ENCODE data around the gene RBM12.

Gene RBM12

DNA sequence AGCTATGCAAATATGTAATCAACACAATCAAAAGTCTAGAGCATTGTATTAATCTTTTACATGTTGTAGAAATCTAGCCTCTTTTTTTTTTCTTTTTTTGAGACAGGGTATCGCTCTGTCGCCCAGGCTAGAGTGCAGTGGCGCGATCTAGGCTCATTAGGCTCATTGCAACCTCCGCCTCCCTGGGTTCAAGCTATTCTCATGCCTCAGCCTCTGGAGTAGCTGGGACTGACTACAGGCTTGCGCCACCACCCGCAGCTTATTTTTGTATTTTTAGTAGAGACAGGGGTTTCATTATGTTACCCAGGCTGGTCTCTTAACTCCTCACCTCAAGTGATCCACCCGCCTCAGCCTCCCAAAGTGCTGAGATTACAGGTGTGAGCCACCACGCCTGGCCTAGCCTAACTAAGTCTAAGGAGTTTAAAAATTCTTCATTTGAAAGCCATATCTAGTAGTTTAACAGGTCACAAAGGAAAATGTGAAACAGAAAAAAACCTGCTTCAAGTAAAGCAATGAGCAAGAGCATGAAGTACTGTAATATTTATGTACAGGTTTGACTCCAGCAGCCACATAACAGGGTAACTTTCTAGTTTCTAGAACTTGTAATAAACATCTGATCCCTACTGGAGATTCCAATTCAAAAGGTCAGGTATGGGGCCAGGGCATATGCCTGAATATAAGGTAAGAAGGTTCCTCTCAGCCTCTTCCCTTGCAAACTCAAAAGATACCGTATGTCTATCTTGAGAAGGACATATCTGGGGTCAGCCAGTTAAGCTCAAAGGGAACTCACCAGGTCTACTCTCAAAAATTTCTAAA lies 4.4 kb downstream of the RBM12 start:
- DNase-seq (ENCODE audit: low read depth in 2 of 2): peak in 1 of 2 donors; percentile 29

DNA sequence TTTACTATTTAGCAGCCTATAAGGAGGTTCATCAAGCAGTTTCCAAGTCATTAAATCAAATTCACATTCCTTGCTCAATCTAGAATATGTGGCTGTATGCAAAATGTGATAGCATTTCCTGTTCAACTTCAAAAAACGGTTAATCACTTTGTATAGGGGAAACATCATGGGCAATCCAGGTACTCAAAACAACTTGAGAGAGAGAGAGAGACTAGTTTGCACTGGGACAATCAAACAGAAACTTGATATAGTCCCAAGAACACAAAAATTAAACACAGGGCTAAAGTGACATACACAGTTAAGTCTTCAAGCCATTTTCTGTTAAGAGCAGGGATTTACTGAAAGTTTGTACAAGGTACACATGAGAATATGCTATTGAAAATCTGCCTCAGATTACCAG lies 7.4 kb downstream of the RBM12 start:
- DNase-seq (ENCODE audit: low read depth in 2 of 2): no peak

DNA sequence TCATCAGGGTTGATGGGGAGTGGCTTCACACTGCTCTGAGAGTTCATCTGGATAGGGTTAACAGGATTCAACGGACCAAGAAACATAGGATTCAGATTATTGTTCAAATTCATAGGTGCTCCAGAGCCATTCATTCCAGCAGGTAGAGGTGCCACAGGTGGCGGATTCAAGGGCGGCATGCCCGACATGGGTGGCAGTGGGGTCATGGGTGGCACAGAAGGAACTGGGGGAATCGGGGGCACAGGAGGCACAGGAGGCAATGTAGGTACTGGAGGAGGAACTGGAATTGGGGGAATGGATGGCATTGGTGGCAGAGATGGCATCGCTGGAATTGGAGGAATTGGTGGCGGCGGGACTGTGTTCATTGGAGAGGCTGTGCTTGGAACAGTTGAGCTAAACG lies 10.3 kb downstream of the RBM12 start:
- no peak for DNase-seq (ENCODE audit: low read depth in 2 of 2)

DNA sequence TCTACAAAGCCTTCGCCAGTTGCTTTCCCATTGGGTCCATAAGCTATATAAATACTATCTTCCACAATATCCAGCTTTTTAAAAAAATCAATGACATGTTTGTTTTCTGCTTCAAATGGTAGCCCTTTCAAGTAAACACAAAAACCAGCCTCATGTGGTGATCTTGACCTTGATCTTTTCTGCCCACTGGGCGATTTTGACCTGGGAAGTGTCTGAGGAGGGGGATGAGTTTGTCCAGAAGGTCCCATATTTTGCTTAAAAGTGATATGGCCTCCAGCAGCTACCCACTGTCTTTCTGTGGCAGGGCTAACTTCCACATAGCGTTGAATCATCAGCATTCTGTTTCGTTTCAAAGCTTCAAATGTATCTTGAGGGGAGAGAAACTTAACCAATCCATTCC lies 10.8 kb downstream of the RBM12 start:
- no peak for DNase-seq (ENCODE audit: low read depth in 2 of 2)

DNA sequence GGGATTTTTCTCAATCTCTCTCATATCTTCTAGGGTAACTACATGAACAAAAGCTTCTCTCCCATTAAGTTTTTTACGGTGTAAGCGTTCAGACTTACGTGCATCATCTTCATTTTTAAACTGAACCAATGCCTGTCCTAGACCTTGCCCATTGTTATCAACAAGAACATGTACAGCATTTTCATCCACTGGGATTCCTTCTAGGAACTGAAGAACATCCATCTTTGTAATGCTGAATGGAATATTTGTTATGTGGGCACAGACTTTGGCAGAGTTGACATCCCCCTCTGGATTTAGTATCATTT lies 11.3 kb downstream of the RBM12 start:
- DNase-seq (ENCODE audit: low read depth in 2 of 2): no peak

DNA sequence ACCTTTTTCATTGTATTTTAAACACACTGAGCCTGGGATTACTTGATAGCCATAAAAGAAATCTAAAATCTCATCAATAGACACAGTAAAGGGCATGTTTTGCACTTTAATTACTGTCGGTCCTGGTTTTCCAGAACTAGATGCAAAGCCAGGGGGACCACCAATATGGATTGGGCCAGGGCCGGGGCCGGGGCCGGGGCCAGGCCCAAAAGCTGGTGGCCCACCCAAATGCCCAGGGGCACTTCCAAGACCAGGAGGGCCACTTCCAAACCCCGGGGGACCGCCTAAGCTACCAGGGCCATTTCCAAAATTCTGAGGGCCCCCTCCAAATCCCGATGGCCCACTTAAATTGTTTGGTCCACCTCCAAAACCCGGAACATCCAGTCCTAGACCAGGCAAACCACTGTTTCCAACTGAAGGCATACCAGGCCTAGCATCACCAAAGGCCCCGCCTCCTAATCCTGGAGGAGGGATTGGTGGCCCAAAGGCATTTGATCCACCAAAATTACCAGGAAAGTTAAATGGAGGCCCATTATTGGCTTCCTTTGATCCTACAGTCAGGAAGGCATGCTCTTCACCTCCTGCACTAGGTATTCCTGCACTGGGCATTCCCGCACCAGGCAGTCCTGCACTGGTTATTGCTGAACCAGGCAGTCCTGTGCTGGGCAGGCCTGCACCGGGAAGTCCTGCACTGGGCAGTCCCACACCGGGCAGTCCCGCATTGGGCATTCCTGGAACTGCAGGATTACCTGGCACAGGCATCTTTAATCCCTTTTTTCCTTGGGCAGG lies 11.9 kb downstream of the RBM12 start:
- no peak for DNase-seq (ENCODE audit: low read depth in 2 of 2)

DNA sequence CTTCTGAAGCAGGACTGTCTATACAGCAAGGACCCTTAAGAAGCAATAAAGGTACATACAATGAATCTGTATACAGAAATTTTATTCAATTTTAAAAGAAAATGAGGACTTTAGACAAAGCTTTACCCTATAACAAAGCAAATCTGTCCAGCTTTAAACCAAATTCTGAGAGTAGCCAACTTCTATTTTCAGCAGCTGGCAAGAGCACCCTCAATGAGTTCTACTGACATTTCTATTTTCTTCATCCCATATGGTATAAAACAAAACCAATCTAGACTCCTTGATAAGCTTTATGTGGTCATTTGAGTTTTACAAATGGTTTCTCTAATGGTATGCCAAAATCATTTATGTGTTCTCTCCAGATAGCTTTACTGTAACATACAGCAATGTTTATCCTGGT lies 12.7 kb downstream of the RBM12 start:
- DNase-seq (ENCODE audit: low read depth in 2 of 2): no peak

DNA sequence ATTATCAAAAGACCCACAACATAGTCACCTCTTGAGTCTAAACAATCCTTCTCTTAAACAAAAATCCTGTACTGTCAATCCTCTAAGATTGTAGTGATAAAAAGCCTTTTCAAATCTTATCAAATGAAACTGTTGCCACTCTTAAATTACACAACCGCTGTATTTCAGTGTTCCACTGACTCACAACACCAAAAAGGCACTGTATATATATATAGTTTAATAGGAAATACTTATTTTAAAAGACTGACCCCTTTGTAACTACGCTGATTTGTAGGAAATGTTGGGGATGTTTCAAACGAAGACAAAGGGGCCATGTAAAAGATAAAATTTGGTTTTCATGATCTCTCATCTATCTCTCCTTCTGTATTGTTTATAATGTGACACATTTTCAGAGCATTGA lies 14.1 kb downstream of the RBM12 start:
- DNase-seq (ENCODE audit: low read depth in 2 of 2): no peak

DNA sequence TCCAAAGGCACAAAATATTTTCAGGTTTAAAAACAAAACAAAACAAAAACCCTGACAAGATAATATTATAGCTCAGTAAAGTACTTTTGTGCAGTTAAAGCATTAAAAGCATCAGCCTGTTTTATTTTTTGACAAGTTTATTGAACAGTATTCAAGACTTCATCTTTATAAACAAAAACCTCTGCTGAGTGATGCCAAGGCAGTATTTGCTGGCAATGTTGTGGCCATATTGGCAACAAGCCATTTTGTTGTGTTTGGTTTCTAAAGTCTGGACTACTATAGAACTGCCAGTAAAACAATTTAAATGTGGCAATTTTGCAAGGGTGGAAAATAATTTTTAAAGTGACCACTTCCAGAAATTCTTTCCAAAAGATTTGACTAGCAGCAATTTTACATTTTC lies 15.9 kb downstream of the RBM12 start:
- no peak for DNase-seq (ENCODE audit: low read depth in 2 of 2)

DNA sequence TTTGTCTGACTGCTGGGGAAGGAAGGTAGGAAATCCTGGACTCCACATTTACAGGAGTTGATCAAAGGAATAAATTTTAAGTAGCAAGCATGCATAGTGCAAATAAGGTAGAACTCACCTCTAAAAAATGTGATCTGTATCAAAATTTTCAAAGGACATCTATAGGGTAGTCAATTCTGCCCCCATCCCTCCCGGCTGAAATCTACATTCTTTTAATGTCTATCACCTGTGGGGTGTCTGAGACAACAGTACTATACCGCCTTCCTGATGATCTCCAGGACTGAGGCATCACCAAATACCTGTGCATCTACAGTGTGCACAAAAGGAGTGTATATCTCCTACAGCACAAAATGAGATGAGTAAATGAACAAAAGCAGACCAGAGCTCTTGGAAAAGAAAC lies 19.9 kb downstream of the RBM12 start:
- DNase-seq (ENCODE audit: low read depth in 2 of 2): no peak

DNA sequence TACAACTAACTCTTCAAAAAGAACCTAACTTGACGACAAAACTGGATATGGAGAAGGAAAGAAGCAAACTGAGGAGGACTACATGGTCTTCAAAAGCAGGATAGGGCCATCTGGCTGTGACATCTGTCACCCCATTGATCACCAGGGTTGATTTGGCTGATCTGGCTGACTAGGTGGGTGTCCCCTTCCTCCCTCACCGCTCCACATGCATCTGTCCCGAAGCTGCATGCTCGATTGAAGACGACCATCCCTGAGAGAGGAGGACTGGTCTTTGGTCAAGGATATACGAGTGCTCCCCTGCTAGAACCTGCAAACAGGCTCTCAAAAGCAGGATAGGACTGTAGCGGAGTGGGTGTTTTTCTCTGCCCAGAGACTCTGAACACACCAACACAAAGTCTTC lies 21.7 kb downstream of the RBM12 start:
- DNase-seq (ENCODE audit: low read depth in 2 of 2): no peak

DNA sequence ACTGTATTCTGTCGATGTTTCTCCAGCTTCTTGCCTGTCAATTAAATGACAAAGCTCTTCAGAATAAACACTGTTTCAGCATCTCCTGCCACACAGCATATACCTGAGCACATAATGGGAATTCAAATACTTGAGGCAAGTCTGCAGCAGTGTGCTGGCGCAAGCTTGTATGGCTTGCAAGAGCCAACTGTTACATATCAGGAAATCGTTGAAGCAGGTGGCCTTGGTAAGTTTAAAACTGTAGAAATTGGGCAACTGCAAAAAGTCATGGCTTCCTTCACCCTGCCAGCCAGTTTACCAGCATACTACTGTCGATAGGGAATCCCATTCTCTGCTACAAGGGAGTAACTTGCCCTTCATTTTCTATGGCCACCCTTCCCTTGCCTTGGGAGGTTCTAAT lies 23.0 kb downstream of the RBM12 start:
- no peak for DNase-seq (ENCODE audit: low read depth in 2 of 2)

DNA sequence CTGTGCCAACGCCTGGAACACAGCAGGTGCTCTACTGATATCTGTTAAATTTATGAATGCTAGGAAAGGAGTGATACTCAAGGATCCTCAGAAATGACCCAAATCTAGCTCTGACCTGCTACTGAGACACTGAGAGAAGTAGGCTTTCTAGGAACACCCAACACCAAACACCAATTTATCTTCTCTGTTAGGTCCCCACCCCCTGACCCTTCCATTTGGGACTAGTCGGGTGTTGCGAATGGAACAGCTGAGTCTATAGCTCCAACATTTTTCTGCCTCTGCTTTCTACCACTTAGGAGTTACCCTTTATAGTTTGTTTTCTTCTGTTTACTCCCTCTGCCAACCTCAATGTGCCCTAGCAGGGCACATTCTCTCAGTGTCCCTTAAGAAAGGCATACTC lies 24.0 kb downstream of the RBM12 start:
- DNase-seq (ENCODE audit: low read depth in 2 of 2): no peak

DNA sequence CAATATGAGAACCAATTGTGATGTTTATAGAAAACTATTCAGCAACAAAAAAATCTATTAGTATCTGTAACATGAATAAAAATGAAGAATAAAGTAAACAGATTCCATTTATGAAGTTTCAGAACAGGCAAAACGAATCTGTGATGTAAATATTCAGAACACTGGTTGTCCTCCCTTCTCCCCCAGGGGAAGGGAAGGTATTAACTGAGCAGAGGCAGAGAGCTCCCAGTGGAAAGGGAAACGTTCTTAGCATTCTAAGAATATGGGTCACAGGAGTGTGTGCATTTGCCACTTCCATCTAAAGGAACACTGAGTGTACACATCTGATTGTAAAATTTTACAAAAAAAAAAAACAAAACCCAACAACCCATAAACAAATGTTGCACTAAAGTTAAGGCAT lies 25.9 kb downstream of the RBM12 start:
- DNase-seq (ENCODE audit: low read depth in 2 of 2): no peak

DNA sequence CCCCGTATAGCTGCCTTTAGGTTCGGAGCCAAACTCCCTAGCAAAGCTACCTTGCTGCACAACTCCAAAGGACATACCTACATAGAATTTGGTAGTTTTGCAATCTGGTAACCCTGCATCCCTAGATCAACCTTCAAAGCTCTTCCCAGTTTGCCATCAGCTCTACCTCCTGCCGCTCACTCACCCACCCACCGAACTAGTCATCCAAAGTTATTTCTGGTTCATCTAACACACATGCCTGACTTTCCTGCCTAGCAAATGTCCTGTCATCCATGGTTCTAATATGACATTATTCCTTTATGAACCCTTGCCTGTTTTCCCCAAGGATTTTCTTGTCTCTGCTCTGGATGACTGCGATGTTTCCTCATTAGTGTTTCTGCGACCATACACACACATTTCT lies 27.4 kb downstream of the RBM12 start:
- no peak for DNase-seq (ENCODE audit: low read depth in 2 of 2)

DNA sequence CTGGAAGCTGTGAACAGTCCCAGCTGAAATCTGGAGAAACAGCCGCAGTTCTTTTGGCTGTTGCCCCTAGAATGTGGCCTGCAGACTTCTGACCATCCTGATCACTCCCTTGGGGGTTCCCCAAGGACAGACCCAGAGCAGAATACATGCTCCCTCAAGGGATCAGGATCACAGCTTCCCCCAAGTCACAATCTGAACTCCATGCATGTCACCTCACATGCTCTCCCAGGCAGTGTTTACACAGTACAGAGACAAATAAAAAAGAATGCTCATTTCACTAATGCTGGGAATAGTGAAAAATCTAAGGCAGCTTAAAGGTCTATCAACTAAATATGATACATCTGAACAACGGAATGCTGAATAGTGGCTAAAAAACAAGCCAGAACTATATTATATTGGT lies 28.6 kb downstream of the RBM12 start:
- DNase-seq (ENCODE audit: low read depth in 2 of 2): no peak

DNA sequence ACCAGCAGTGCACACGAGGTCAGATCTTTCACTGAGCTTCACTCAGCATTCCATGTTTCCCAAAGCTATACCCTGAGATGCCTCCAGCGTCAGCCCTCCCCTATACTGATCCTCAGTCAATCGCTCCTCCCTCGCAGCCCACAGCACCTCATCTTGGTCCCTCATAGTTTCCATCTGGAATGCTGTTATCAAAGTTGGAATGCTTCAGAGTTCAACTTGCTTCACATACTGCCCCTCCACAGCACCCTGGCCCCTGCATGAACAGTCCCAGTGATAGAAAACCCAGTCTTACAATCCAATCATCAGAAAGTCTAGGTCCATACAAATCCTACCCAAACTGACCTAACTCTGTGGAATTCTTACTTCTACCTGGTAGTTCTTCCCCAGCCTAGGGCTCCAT lies 29.0 kb downstream of the RBM12 start:
- DNase-seq (ENCODE audit: low read depth in 2 of 2): no peak

DNA sequence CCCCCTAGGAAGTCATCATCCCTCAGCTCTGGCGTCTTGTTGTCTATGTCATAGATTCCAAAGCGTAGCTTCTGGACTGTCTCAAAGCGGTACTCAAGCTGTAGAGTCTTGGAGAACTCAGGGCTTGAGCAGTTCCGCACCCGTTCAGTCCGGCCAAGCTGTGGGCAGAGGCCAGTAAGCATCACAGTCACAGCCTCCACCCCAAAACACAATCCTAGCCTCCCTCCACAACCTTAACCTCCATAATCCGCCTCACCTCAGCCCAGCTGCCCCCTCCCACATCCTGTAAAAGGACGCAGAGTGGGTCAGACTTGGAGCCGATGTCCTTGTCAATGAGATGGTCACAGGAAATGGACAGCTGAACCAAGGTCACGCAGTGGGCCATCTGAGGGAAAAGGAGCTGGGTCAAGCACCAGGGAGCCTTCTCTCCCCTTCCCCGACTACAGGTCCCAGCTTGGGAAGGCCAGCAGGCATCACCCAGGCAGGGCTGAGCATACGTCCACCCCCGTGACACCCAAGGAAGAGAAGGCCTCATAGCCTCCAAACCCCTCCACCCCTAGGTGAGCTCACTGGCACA lies 32.1 kb downstream of the RBM12 start:
- DNase-seq (ENCODE audit: low read depth in 2 of 2): no peak

DNA sequence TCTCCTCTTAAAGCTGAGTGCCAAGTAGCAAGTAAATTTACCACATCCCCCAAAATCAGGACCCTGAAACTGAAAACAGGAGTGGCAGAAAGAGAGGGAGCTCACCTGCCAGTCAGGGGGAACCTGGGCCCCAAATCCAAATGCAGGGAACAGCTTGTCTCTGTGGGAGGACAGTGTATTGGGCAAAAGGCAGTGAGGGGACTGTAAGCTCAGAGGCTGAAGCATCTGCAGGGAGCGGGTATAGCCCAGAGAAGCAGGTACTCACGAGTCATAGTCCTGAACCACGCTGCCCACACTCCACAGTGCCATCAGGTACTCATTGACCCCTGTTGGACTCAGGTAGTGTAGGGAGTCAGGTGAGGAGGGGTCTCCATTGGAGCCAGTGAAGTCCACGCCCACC lies 34.1 kb downstream of the RBM12 start:
- DNase-seq (ENCODE audit: low read depth in 2 of 2): no peak

DNA sequence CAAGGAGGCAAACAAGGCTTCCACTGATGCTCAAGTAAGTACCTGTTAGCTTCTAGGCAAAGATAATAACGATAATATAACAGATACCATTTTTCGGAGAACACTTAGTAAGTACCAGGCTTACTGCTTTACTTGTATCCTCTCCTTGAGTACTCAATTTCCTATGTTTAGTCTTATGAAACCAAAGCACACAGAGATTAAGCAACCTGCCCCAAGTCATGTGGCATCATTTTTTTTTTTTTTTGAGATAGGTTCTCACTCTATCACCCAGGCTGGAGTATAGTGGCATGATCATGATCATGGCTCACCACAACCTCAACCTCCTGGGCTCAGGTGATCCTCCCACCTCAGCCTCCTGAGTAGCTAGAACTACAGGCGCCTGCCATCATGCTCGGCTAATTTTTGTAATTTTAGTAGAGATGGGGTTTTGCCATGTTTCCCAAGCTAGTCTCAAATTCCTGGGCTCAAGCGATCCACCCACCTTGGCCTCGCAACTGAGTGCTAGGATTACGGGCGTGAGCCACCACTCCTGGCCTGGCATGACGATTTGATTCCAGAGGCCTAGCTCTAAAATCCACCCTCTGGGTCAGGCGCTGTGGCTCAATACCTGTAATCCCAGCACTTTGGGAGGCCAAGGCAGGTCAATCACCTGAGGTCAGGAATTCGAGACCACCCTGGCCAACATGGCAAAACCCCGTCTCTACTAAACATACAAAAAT lies 35.1 kb downstream of the RBM12 start:
- DNase-seq (ENCODE audit: low read depth in 2 of 2): no peak

DNA sequence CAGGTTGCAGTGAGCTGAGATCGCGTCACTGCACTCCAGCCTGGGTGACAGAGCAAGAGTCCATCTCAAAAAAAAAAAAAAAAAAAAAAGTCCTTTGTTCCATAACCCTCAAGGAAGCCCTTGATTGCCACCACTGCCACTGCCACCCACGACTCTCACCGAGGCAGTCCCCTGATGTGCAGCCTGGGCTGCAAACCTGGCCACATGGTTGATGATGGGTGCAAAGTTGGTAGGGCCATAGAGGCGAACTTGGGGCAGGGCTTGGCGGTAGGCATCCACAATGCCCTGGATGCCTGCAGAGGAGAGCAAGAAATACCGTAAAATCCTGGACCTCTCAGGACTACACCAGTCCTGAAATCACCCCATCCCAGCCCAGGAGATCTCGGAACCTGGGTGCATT lies 37.6 kb downstream of the RBM12 start:
- DNase-seq (ENCODE audit: low read depth in 2 of 2): no peak

DNA sequence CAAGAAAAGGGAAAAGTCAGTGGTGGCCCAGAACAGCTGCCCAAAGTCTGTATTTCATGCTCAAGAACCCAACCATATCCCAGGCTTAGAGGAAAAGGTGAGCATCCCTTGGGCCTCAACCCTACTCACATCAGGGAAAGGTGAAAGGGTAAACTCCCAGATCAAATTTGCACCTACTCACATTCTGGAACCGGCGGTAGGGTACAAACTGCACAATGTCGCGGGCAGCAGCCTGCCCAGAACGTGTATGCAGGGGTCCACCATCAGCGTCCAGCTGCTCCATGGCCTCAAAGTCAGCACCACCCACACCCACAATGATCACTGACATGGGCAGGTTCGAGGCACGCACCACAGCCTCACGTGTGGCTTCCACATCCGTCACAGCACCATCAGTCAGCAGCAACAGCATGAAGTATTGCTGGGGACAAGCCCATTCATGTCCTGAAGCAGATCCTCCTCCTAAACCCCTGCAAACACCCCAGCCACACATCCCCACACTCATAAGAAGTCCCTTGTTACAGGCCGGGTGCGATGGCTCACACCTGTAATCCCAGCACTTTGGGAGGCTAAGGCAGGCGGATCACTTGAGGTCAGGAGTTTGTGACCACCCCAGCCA lies 38.2 kb downstream of the RBM12 start:
- DNase-seq (ENCODE audit: low read depth in 2 of 2): no peak
